GM19193 (cell line): ENCODE results near the gene UFSP1.

ENCODE experiments used
- POLR2A ChIP-seq: IDR thresholded peaks from 4 replicates; pipeline ENCODE4 v1.6.1; 2011; ENCODE audit not compliant: insufficient read depth, insufficient read length; ENCODE audit errors: extremely low read depth

Gene UFSP1

GRCh38 chr7:100854146-100854895 lies 35.2 kb downstream of the UFSP1 start:
- TF ChIP-seq POLR2A = no peak

DNA sequence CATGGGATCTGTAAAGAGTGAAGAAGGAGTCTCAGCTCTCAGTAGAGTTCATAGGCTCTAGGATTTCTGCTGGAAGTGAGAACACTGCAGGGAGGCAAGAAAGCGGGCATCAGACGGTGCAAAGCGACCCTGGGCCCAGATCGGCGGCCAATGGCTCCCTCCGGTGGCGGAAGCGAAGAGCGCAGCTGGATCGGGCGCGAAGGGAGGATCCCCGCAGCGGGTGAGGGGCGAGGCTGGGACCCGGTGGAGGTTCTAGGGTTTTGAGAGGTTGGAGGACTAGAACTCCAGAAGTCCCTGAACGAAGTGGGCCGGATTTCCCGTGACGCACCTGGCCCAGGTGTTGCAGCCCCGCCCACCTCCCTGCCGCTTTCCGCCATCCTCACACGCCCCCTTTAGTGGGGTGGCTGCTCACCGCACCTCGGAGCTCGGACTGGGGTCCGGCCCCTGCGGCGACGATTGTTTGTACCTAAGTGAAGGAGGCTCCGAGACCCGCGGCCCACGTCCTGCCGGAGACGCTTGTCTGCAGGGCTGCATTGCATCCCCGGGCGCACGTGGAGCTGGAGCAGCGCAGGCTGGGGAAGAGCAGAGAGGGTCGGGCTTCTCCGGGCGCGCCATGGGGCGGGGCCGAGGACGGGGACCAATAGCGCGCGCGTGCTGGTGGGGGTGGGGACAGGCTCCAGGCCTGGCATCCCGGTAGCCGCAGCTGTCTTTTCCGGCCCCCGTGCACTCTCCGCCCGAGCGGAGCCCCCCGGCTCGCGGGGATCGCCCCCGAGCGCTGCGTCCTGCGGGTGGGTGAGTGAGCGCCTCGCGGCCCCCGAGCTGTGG lies 37.3 kb downstream of the UFSP1 start, which contains the start of gene SLC12A9:
Gene SLC12A9 (plus strand): TSS at position 666 of the 825 bp plus-strand sequence. CDS start 1,485 bp downstream, outside the sequence.
- TF ChIP-seq POLR2A = peak; percentile 64

- no peak for TF ChIP-seq POLR2A
Measured at GRCh38 chr7:100847360-100847759, 42.2 kb downstream of the UFSP1 start.

DNA sequence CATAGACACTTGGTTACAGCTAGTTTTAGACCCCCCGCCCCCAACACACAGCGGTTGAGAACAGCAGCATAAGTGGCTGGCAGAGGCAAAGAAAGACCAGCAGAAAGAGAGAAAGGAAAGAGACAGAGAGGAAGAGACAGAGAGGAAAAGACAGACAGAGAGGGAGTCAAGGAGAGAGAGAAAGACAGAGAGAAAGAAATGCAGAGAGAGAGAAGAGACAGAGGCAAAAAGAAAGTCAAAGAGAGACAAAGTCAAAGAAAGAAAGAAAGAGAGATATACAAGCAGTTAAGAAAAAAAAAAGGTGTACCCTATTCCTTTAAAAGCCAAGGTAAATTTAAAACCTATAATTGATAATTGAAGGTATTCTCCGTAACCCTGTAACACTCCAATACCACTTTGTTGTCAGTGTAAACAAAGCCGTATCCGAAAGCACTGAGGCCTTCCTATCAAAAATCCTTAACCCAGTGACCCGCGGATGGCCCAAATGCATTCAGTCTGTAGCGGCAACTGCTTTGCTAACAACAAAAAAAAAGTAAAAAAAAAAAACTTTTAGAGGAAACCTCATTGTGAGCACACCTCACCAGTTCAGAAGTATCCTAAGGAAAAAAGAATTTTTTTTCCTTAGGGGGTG lies 48.9 kb downstream of the UFSP1 start:
- no peak for TF ChIP-seq POLR2A

GRCh38 chr7:100839361-100839760 lies 50.2 kb downstream of the UFSP1 start:
- TF ChIP-seq POLR2A = no peak
